Endodermal cell (in vitro differentiated cells): ENCODE measurements around the gene CDCA8. TPM values are rescaled to one million over a fixed set of nuclear protein-coding genes. Genes with fewer than 3 reads are reported as not detected.

ENCODE experiments used
- DNase-seq: peaks from one replicate; pipeline ENCODE4 v3.0.0-alpha.2; 2017
- H3K27ac ChIP-seq: 2 replicates; pipeline ENCODE4 v1.5.1; 2013; ENCODE audit warnings: mild to moderate bottlenecking, low read depth, low read length, moderate library complexity
- H3K27me3 ChIP-seq: 2 replicates; pipeline ENCODE4 v1.6.1; 2013; ENCODE audit warnings: mild to moderate bottlenecking, low read length, moderate library complexity; ENCODE audit not compliant: insufficient read depth, control insufficient read depth, poor library complexity, severe bottlenecking
- H3K36me3 ChIP-seq: 2 replicates; pipeline ENCODE4 v1.7.0; 2013; ENCODE audit warnings: mild to moderate bottlenecking, low read length, moderate library complexity; ENCODE audit not compliant: control insufficient read depth, insufficient read depth
- H3K4me1 ChIP-seq: one replicate; pipeline ENCODE4 v1.7.0; 2013; ENCODE audit warnings: low read length; ENCODE audit not compliant: control insufficient read depth, insufficient read depth
- H3K4me3 ChIP-seq: 2 replicates; pipeline ENCODE4 v1.5.1; 2013; ENCODE audit warnings: mild to moderate bottlenecking, low read length, moderate library complexity
- H3K9ac ChIP-seq: 2 replicates; pipeline ENCODE4 v1.6.1; 2013; ENCODE audit warnings: mild to moderate bottlenecking, low read length, moderate library complexity; ENCODE audit not compliant: poor library complexity, severe bottlenecking; ENCODE audit errors: extremely low read depth
- H3K9me3 ChIP-seq: 2 replicates; pipeline ENCODE4 v1.6.1; 2013; ENCODE audit warnings: mild to moderate bottlenecking, low read length, moderate library complexity; ENCODE audit not compliant: control insufficient read depth
- H3K27ac Mint-ChIP-seq: 2 replicates; pipeline ENCODE4 v1.8.0; 2020; ENCODE audit warnings: mixed read lengths
- H3K27me3 Mint-ChIP-seq: 2 replicates; pipeline ENCODE4 v1.8.0; 2021; ENCODE audit warnings: mild to moderate bottlenecking, mixed read lengths; ENCODE audit not compliant: insufficient read depth
- H3K36me3 Mint-ChIP-seq: 2 replicates; pipeline ENCODE4 v1.8.0; 2020; ENCODE audit warnings: low read depth, mixed read lengths
- H3K4me1 Mint-ChIP-seq: 2 replicates; pipeline ENCODE4 v1.8.0; 2020; ENCODE audit warnings: mixed read lengths
- H3K4me3 Mint-ChIP-seq: 2 replicates; pipeline ENCODE4 v1.8.0; 2020; ENCODE audit warnings: mild to moderate bottlenecking, moderate library complexity, mixed read lengths
- H3K9me3 Mint-ChIP-seq: 2 replicates; pipeline ENCODE4 v1.8.0; 2020; ENCODE audit warnings: mild to moderate bottlenecking, mixed read lengths
- WGBS, 2 experiments: methylation state at CpG; one replicate each; pipeline versions ENCODE4 v1.1.5 to v1.1.7; 2013; ENCODE audit warnings: missing lambda C conversion rate in 2 of 2, mixed read lengths in 1 of 2; ENCODE audit not compliant: insufficient coverage in 1 of 2, insufficient read length in 1 of 2; 5-methylcytosine and 5-hydroxymethylcytosine counted together
- total RNA-seq, 2 donors: library from RNA; stranded (reverse); fragmentation: NEBNext Ultra II Directional in 1 of 2; extraction: Animal tissue kit (Norgen Biotek cat#: 25700) in 1 of 2; gene quantifications; 2 replicates in 1 of 2; 3 replicates in 1 of 2; pipeline ENCODE4 v1.2.1, GENCODE V29; 2021
- TF ChIP-seq, protein P1 (sequence below): fragments of 200-600 bp; sonication (generic); conservative IDR thresholded peaks from 2 replicates; pipeline ENCODE4 v1.5.0; 2021; ENCODE audit warnings: antibody characterized with exemption, mild to moderate bottlenecking

CDCA8 gene
- total RNA-seq, 2 donors from 2014 or later, result 27.7 to 49.7 TPM

DNA sequence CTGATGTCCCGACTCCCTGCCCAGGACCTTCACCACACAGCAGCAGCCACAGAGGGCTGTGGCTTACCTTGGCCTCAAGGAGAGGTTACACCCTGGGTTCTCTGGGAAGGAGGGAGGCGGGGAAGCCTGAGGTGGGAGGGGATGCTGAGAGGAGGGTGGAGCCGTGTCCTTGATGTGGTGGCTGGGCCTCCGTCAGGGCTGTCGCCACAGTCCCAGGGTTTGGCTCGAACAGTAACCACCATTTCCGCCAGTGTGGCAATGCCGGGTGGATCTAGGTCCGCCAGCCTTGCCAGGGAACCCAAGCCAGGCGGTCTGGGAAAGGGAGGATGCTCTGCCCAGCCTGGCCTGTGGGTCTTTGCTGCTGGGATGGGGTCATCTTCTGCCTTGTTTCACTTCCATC lies 18.4 kb upstream of the CDCA8 start:
- H3K9ac ChIP-seq, result no peak overlapping the region
- TF ChIP-seq, protein P1, sequence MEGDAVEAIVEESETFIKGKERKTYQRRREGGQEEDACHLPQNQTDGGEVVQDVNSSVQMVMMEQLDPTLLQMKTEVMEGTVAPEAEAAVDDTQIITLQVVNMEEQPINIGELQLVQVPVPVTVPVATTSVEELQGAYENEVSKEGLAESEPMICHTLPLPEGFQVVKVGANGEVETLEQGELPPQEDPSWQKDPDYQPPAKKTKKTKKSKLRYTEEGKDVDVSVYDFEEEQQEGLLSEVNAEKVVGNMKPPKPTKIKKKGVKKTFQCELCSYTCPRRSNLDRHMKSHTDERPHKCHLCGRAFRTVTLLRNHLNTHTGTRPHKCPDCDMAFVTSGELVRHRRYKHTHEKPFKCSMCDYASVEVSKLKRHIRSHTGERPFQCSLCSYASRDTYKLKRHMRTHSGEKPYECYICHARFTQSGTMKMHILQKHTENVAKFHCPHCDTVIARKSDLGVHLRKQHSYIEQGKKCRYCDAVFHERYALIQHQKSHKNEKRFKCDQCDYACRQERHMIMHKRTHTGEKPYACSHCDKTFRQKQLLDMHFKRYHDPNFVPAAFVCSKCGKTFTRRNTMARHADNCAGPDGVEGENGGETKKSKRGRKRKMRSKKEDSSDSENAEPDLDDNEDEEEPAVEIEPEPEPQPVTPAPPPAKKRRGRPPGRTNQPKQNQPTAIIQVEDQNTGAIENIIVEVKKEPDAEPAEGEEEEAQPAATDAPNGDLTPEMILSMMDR, result no peak
- Mint-ChIP-seq H3K27me3 (peaks cover 32% of the 10 kb centered on the region), H3K4me1 (no peaks in the 10 kb centered on the region), H3K4me3 (no peak overlapping the region), H3K9me3 (no peaks in the 10 kb centered on the region), H3K36me3 (no peaks in the 10 kb centered on the region), H3K27ac (no peak overlapping the region)
- H3K9me3 ChIP-seq, result no peaks in the 10 kb centered on the region
- H3K36me3 ChIP-seq, result no peaks in the 10 kb centered on the region
- no peak overlapping the region for H3K4me3 ChIP-seq
- 63 to 78% methylated on average over 8 to 10 of the region's 10 CpGs for WGBS, 2 experiments
- no peak overlapping the region for H3K27ac ChIP-seq
- DNase-seq, result peak; percentile 84
- peaks cover 96% of the 10 kb centered on the region for H3K27me3 ChIP-seq
- no peaks in the 10 kb centered on the region for H3K4me1 ChIP-seq

DNA sequence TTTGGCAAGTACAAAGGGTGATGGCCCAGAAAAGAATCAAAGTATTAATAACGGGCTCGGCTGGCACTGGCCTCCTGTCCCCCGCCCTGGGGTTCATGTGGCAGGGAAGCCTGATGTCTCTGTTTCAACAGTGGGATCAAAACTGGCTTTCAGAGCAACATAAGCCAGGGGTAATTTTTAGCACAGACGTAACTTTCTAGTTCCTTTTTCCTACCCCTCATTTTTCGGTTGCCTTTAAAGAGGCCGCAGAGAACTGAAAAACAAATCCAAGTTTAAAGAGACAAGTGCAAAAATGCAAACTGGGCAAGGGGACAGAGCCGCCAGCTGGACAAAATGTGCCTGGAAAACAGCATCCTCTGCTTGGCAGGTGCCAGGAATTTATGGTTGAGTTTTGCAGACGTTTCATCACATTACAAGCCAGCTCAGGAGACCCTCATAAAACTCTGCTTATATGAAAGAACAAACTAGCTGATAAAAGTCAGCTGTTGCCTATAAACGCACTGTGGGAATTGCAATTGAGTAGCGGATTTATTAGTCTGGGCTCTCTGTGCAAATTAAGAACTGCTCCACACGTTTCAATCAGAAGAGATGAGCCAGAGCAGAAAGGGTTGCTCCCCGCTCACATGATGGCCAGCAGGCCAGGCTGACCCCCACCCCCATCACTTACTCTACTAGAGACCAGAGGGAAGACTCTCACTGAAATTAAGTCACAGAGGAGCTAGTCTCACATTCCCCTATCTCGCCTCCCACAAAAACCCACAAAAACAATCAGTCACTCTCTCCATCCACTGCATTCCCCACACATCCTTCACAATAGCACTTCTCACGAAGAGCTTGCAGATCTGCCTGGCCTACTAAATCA lies 15.8 kb upstream of the CDCA8 start:
- WGBS, 2 experiments, result 78 to 80% methylated on average over 8 to 14 of the region's 14 CpGs
- H3K9ac ChIP-seq, result no peak overlapping the region
- DNase-seq, result no peak

DNA sequence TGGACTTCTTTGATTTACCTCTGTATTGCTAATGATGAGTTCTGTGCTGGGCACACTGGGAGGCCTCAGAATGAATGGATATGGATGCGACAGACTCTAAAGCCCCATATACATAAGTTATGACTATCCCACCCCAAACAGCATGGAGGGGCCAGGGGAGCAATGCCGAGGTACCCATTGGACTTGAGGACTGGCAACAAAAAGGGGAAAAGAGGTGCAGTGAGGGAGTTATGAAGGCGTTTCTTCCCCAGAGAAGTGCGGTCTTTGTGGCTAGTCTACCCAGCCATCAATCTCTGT lies 15.2 kb upstream of the CDCA8 start:
- Mint-ChIP-seq H3K4me3 (no peak overlapping the region), H3K36me3 (peaks cover 1% of the 10 kb centered on the region), H3K27ac (no peak overlapping the region), H3K4me1 (no peaks in the 10 kb centered on the region), H3K9me3 (no peaks in the 10 kb centered on the region), H3K27me3 (peaks cover 32% of the 10 kb centered on the region)
- no peaks in the 10 kb centered on the region for H3K9me3 ChIP-seq
- no peak overlapping the region for H3K4me3 ChIP-seq
- no peak for DNase-seq
- peaks cover 14% of the 10 kb centered on the region for H3K36me3 ChIP-seq
- TF ChIP-seq, protein P1, result no peak
- 67 to 69% methylated on average over 2 to 4 of the region's 4 CpGs for WGBS, 2 experiments
- H3K27ac ChIP-seq, result no peak overlapping the region
- peaks cover 67% of the 10 kb centered on the region for H3K27me3 ChIP-seq
- no peak overlapping the region for H3K9ac ChIP-seq
- H3K4me1 ChIP-seq, result no peaks in the 10 kb centered on the region

More for the DNA sequence above, 15.8 kb upstream of the CDCA8 start:
- H3K27me3 ChIP-seq, result peaks cover 73% of the 10 kb centered on the region
- Mint-ChIP-seq H3K27me3 (peaks cover 32% of the 10 kb centered on the region), H3K4me1 (no peaks in the 10 kb centered on the region), H3K27ac (no peak overlapping the region), H3K4me3 (no peak overlapping the region), H3K9me3 (no peaks in the 10 kb centered on the region), H3K36me3 (no peaks in the 10 kb centered on the region)
- H3K36me3 ChIP-seq, result peaks cover 8% of the 10 kb centered on the region
- TF ChIP-seq, protein P1, result no peak
- no peak overlapping the region for H3K4me3 ChIP-seq
- H3K4me1 ChIP-seq, result no peaks in the 10 kb centered on the region
- no peaks in the 10 kb centered on the region for H3K9me3 ChIP-seq
- H3K27ac ChIP-seq, result no peak overlapping the region
